Measurements from ENCODE around the gene UFSP1. TPM values are rescaled to one million over a fixed set of nuclear protein-coding genes. Genes with fewer than 3 reads are reported as not detected.

UFSP1 gene
- total and polyA plus RNA-seq, 10 of the 15 experiments (the other 5 are each of a cell fraction or from before 2014, with no cell fraction given): 0.14 to 10.6 (median 2.8) TPM

DNA sequence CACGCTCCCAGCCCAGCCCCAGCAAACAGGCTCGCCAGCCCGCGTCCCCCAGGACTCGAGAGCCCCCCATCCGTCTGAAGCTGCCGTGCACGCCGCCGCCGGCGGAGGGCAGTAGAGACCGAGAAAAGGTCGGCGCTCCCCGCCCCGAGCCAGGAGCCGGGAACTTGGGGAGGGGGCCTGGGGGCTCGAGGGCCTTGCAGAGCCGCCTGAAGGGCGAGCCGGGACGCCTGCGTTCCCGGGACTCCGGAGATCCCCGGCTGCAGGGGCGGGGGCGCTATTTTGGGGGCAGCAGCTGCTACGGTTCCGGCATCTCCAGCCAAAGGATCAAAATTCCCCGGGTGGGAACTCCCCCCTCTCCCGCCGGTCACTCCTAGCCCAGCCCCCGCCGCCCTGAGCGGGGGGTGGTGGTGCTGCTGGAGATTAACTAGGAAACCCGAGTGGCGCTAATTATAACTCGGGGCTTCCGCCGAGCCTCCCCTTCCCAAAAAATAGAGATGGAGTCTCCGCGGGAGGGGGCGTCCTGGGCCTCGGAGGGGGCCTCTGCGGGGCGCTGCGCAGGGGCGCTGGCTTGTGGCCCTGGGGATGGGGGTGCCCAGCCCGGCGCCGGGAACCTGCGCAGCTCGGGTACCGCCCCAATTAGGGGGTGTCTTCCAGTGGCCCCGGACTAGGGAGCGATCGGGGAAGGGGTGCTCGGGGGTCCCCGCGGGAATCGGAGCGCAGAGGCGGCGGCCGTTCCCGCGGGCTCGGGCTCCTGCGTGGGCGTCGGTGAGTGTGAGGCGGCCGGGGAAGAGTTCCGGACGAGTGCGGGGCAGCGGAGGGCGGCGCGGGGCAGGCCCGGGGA is 5.6 kb upstream of the UFSP1 start (continued):
- TF ChIP-seq SREBF1 (IDR thresholded peaks at IDR 0.05; ENCODE audit: low read length) (no peak), CHD2 (IDR thresholded peaks at IDR 0.05; ENCODE audit: borderline replicate concordance, low read depth, low read length) (no peak), NFYA (IDR thresholded peaks at IDR 0.05; ENCODE audit: borderline replicate concordance, low read depth, low read length) (no peak), SMARCA5 (IDR thresholded peaks at IDR 0.05) (no peak), MYC (IDR thresholded peaks at IDR 0.05; ENCODE audit: insufficient read depth, insufficient read length, insufficient replicate concordance, low read length, severe bottlenecking) (no peak), TBL1XR1 (IDR thresholded peaks at IDR 0.05; ENCODE audit: low read depth, low read length) (no peak), IKZF2 (IDR thresholded peaks at IDR 0.05) (peak in 1 of 2 experiments; percentile 41; a peak in 1 of 4 replicates), JUNB (IDR thresholded peaks at IDR 0.05) (no peak), NR2F1 (conservative IDR thresholded peaks at IDR 0.05) (0 out of 2 replicates have a peak, but pooled peaks have one; percentile 10), SPI1 (IDR thresholded peaks at IDR 0.05; ENCODE audit: borderline replicate concordance, insufficient read depth, low read depth, low read length) (no peak), GABPA (IDR thresholded peaks at IDR 0.05; ENCODE audit: low read depth) (no peak)
- TF ChIP-seq, protein P1, sequence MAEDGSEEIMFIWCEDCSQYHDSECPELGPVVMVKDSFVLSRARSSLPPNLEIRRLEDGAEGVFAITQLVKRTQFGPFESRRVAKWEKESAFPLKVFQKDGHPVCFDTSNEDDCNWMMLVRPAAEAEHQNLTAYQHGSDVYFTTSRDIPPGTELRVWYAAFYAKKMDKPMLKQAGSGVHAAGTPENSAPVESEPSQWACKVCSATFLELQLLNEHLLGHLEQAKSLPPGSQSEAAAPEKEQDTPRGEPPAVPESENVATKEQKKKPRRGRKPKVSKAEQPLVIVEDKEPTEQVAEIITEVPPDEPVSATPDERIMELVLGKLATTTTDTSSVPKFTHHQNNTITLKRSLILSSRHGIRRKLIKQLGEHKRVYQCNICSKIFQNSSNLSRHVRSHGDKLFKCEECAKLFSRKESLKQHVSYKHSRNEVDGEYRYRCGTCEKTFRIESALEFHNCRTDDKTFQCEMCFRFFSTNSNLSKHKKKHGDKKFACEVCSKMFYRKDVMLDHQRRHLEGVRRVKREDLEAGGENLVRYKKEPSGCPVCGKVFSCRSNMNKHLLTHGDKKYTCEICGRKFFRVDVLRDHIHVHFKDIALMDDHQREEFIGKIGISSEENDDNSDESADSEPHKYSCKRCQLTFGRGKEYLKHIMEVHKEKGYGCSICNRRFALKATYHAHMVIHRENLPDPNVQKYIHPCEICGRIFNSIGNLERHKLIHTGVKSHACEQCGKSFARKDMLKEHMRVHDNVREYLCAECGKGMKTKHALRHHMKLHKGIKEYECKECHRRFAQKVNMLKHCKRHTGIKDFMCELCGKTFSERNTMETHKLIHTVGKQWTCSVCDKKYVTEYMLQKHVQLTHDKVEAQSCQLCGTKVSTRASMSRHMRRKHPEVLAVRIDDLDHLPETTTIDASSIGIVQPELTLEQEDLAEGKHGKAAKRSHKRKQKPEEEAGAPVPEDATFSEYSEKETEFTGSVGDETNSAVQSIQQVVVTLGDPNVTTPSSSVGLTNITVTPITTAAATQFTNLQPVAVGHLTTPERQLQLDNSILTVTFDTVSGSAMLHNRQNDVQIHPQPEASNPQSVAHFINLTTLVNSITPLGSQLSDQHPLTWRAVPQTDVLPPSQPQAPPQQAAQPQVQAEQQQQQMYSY (CRISPR knock-in tag; IDR thresholded peaks at IDR 0.05): no peak
- TF ChIP-seq, protein P2, sequence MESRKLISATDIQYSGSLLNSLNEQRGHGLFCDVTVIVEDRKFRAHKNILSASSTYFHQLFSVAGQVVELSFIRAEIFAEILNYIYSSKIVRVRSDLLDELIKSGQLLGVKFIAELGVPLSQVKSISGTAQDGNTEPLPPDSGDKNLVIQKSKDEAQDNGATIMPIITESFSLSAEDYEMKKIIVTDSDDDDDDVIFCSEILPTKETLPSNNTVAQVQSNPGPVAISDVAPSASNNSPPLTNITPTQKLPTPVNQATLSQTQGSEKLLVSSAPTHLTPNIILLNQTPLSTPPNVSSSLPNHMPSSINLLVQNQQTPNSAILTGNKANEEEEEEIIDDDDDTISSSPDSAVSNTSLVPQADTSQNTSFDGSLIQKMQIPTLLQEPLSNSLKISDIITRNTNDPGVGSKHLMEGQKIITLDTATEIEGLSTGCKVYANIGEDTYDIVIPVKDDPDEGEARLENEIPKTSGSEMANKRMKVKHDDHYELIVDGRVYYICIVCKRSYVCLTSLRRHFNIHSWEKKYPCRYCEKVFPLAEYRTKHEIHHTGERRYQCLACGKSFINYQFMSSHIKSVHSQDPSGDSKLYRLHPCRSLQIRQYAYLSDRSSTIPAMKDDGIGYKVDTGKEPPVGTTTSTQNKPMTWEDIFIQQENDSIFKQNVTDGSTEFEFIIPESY (IDR thresholded peaks at IDR 0.05): no peak
- TF ChIP-seq, protein P3, sequence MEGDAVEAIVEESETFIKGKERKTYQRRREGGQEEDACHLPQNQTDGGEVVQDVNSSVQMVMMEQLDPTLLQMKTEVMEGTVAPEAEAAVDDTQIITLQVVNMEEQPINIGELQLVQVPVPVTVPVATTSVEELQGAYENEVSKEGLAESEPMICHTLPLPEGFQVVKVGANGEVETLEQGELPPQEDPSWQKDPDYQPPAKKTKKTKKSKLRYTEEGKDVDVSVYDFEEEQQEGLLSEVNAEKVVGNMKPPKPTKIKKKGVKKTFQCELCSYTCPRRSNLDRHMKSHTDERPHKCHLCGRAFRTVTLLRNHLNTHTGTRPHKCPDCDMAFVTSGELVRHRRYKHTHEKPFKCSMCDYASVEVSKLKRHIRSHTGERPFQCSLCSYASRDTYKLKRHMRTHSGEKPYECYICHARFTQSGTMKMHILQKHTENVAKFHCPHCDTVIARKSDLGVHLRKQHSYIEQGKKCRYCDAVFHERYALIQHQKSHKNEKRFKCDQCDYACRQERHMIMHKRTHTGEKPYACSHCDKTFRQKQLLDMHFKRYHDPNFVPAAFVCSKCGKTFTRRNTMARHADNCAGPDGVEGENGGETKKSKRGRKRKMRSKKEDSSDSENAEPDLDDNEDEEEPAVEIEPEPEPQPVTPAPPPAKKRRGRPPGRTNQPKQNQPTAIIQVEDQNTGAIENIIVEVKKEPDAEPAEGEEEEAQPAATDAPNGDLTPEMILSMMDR (IDR thresholded peaks at IDR 0.05 in 2 of 3, conservative IDR thresholded peaks at IDR 0.05 in 1 of 3; ENCODE audit: control insufficient read depth in 2 of 3, extremely low read depth in 1 of 3, insufficient read depth in 1 of 3, low read depth in 3 of 3, low read length in 3 of 3): peak; percentile 72 to 91 (median 74)
- TF ChIP-seq, protein P4, sequence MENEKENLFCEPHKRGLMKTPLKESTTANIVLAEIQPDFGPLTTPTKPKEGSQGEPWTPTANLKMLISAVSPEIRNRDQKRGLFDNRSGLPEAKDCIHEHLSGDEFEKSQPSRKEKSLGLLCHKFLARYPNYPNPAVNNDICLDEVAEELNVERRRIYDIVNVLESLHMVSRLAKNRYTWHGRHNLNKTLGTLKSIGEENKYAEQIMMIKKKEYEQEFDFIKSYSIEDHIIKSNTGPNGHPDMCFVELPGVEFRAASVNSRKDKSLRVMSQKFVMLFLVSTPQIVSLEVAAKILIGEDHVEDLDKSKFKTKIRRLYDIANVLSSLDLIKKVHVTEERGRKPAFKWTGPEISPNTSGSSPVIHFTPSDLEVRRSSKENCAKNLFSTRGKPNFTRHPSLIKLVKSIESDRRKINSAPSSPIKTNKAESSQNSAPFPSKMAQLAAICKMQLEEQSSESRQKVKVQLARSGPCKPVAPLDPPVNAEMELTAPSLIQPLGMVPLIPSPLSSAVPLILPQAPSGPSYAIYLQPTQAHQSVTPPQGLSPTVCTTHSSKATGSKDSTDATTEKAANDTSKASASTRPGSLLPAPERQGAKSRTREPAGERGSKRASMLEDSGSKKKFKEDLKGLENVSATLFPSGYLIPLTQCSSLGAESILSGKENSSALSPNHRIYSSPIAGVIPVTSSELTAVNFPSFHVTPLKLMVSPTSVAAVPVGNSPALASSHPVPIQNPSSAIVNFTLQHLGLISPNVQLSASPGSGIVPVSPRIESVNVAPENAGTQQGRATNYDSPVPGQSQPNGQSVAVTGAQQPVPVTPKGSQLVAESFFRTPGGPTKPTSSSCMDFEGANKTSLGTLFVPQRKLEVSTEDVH (IDR thresholded peaks at IDR 0.05; ENCODE audit: low read depth, partially characterized antibody): no peak
- TF ChIP-seq, protein P5, sequence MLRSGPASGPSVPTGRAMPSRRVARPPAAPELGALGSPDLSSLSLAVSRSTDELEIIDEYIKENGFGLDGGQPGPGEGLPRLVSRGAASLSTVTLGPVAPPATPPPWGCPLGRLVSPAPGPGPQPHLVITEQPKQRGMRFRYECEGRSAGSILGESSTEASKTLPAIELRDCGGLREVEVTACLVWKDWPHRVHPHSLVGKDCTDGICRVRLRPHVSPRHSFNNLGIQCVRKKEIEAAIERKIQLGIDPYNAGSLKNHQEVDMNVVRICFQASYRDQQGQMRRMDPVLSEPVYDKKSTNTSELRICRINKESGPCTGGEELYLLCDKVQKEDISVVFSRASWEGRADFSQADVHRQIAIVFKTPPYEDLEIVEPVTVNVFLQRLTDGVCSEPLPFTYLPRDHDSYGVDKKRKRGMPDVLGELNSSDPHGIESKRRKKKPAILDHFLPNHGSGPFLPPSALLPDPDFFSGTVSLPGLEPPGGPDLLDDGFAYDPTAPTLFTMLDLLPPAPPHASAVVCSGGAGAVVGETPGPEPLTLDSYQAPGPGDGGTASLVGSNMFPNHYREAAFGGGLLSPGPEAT (IDR thresholded peaks at IDR 0.05; ENCODE audit: low read depth): peak; percentile 56; the same call in 1 of the 2 replicates
